ENCODE measurements around the gene IMMP1L.

DNA sequence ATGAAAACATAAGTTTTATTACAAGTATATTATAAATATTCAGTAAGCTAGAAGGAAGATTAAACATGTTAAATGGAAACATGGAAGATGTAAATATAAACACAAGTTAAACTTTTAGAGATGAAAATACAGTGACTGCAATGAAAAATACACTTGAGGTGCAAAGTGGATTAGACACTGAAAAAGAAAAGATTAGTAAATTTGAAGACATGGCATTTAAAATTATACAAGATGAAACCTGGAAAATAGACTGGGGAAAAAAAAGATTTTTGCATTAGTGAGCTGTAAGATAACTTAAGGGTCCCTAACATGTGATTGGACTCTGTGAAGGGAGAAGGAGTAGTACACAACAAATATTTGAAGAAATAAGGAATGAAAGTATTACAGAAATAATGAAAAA lies 33.4 kb upstream of the IMMP1L start:
- TF ChIP-seq ARNTL (CRISPR knock-in tag; IDR thresholded peaks at IDR 0.05; ENCODE audit: borderline replicate concordance, low read depth) (no peak), TOX (CRISPR knock-in tag; IDR thresholded peaks at IDR 0.05; ENCODE audit: borderline replicate concordance) (no peak), ZFP30 (CRISPR knock-in tag; IDR thresholded peaks at IDR 0.05) (peak; percentile 95)
- TF ChIP-seq, protein P1, sequence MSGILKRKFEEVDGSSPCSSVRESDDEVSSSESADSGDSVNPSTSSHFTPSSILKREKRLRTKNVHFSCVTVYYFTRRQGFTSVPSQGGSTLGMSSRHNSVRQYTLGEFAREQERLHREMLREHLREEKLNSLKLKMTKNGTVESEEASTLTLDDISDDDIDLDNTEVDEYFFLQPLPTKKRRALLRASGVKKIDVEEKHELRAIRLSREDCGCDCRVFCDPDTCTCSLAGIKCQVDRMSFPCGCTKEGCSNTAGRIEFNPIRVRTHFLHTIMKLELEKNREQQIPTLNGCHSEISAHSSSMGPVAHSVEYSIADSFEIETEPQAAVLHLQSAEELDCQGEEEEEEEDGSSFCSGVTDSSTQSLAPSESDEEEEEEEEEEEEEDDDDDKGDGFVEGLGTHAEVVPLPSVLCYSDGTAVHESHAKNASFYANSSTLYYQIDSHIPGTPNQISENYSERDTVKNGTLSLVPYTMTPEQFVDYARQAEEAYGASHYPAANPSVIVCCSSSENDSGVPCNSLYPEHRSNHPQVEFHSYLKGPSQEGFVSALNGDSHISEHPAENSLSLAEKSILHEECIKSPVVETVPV (CRISPR knock-in tag; IDR thresholded peaks at IDR 0.05), result no peak
- TF ChIP-seq, protein P2, sequence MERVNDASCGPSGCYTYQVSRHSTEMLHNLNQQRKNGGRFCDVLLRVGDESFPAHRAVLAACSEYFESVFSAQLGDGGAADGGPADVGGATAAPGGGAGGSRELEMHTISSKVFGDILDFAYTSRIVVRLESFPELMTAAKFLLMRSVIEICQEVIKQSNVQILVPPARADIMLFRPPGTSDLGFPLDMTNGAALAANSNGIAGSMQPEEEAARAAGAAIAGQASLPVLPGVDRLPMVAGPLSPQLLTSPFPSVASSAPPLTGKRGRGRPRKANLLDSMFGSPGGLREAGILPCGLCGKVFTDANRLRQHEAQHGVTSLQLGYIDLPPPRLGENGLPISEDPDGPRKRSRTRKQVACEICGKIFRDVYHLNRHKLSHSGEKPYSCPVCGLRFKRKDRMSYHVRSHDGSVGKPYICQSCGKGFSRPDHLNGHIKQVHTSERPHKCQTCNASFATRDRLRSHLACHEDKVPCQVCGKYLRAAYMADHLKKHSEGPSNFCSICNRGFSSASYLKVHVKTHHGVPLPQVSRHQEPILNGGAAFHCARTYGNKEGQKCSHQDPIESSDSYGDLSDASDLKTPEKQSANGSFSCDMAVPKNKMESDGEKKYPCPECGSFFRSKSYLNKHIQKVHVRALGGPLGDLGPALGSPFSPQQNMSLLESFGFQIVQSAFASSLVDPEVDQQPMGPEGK (CRISPR knock-in tag; IDR thresholded peaks at IDR 0.05; ENCODE audit: borderline replicate concordance), result no peak
- TF ChIP-seq, protein P3, sequence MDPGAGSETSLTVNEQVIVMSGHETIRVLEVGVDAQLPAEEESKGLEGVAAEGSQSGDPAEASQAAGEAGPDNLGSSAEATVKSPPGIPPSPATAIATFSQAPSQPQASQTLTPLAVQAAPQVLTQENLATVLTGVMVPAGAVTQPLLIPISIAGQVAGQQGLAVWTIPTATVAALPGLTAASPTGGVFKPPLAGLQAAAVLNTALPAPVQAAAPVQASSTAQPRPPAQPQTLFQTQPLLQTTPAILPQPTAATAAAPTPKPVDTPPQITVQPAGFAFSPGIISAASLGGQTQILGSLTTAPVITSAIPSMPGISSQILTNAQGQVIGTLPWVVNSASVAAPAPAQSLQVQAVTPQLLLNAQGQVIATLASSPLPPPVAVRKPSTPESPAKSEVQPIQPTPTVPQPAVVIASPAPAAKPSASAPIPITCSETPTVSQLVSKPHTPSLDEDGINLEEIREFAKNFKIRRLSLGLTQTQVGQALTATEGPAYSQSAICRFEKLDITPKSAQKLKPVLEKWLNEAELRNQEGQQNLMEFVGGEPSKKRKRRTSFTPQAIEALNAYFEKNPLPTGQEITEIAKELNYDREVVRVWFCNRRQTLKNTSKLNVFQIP (CRISPR knock-in tag; IDR thresholded peaks at IDR 0.05; ENCODE audit: borderline replicate concordance, low read depth), result no peak
- TF ChIP-seq, protein P4, sequence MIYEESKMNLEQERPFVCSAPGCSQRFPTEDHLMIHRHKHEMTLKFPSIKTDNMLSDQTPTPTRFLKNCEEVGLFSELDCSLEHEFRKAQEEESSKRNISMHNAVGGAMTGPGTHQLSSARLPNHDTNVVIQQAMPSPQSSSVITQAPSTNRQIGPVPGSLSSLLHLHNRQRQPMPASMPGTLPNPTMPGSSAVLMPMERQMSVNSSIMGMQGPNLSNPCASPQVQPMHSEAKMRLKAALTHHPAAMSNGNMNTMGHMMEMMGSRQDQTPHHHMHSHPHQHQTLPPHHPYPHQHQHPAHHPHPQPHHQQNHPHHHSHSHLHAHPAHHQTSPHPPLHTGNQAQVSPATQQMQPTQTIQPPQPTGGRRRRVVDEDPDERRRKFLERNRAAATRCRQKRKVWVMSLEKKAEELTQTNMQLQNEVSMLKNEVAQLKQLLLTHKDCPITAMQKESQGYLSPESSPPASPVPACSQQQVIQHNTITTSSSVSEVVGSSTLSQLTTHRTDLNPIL (CRISPR knock-in tag; IDR thresholded peaks at IDR 0.05; ENCODE audit: low read depth), result no peak
